Upper lobe of left lung (tissue), 4 donors: ENCODE results near the gene MATCAP1.

Experiments used
- POLR2A ChIP-seq, 4 donors: fragments of 450-650 bp; IDR thresholded peaks; one replicate each; pipeline ENCODE4 v1.5.1; 2016 to 2017; ENCODE audit warnings: antibody characterized with exemption in 4 of 4, mild to moderate bottlenecking in 2 of 4
- TF ChIP-seq, protein P1 (sequence below), 6 experiments: fragments of 450-650 bp in 4 of 6; fragments of 200-600 bp in 2 of 6; sonication (generic) in 2 of 6; IDR thresholded peaks; one replicate each; pipeline ENCODE4 v1.5.1; 2016 to 2019; ENCODE audit warnings: antibody characterized with exemption in 6 of 6

DNA sequence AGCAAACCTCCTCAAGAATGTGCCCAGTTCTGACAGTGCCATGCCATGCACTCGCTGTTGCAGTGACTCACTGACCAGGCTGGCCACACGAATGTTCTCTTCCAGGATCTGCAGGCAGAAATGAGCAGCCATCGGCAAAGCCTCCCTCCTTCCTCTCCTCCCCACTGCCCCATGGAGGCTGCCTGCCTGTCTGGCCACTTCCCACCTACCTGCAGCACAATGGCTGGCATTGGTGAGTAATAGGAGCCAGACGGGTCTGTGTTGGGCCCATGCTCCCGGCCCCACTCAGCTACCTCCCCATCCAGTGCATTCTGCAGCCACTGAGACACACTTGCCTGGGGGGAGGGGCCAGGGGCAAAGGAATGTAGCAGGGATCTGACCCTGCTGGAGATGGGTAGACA, 2.8 kb upstream of the MATCAP1 start:
- TF ChIP-seq POLR2A (IDR thresholded peaks at IDR 0.05) = no peak
- TF ChIP-seq, protein P1, sequence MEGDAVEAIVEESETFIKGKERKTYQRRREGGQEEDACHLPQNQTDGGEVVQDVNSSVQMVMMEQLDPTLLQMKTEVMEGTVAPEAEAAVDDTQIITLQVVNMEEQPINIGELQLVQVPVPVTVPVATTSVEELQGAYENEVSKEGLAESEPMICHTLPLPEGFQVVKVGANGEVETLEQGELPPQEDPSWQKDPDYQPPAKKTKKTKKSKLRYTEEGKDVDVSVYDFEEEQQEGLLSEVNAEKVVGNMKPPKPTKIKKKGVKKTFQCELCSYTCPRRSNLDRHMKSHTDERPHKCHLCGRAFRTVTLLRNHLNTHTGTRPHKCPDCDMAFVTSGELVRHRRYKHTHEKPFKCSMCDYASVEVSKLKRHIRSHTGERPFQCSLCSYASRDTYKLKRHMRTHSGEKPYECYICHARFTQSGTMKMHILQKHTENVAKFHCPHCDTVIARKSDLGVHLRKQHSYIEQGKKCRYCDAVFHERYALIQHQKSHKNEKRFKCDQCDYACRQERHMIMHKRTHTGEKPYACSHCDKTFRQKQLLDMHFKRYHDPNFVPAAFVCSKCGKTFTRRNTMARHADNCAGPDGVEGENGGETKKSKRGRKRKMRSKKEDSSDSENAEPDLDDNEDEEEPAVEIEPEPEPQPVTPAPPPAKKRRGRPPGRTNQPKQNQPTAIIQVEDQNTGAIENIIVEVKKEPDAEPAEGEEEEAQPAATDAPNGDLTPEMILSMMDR (IDR thresholded peaks at IDR 0.05) = no peak
